ENCODE measurements around the gene SMAD3.

DNA sequence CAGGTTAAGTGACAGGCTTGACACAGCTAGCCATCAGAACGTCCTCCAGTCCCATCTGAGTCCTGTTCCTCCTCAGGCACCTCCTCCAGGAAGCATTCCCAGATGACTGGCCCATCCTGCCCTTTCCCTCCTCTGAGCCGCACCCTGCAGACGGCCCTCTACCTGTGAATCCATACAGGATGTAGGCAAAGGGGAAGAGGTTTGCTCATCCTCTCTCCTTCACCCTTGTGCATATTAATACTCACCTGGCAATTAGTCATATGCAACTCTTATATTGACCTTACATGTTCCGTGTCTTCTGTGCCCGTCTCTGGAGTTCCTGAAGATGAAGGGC lies 61.9 kb downstream of the SMAD3 start:
- TF ChIP-seq POLR2A (IDR thresholded peaks at IDR 0.05): no peak
- TF ChIP-seq, protein P1, sequence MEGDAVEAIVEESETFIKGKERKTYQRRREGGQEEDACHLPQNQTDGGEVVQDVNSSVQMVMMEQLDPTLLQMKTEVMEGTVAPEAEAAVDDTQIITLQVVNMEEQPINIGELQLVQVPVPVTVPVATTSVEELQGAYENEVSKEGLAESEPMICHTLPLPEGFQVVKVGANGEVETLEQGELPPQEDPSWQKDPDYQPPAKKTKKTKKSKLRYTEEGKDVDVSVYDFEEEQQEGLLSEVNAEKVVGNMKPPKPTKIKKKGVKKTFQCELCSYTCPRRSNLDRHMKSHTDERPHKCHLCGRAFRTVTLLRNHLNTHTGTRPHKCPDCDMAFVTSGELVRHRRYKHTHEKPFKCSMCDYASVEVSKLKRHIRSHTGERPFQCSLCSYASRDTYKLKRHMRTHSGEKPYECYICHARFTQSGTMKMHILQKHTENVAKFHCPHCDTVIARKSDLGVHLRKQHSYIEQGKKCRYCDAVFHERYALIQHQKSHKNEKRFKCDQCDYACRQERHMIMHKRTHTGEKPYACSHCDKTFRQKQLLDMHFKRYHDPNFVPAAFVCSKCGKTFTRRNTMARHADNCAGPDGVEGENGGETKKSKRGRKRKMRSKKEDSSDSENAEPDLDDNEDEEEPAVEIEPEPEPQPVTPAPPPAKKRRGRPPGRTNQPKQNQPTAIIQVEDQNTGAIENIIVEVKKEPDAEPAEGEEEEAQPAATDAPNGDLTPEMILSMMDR (IDR thresholded peaks at IDR 0.05): no peak

Data from body of pancreas (tissue), 4 donors.